ENCODE data around the gene DBN1.
A peak's percentile ranks its signal among the peaks of the same experiment; 100 is the strongest.

Gene DBN1

DNA sequence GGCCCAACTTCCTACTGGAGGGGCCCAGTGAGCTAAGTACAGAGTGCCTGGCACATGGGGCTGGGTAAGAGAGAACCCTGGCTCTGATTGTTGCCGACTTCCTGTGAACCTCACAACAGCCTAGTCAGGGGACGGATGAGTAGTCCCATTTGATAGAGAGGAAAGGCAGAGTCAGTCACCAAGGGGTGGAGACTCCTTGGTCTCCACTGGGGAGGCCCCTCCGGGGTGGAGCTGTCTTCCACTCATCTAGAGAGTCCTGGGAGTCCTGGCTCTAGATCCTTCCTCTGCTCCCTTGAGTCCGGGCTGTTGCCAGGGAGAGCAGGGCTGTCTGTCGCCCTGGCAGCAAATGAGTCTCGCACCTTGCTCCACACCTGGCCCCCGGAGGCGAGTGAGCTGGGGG is 39.0 kb downstream of the DBN1 start:
- peak in 1 of 2 donors; percentile 23 for DNase-seq (ENCODE audit: low read depth in 2 of 2)
- TF ChIP-seq, protein P1, sequence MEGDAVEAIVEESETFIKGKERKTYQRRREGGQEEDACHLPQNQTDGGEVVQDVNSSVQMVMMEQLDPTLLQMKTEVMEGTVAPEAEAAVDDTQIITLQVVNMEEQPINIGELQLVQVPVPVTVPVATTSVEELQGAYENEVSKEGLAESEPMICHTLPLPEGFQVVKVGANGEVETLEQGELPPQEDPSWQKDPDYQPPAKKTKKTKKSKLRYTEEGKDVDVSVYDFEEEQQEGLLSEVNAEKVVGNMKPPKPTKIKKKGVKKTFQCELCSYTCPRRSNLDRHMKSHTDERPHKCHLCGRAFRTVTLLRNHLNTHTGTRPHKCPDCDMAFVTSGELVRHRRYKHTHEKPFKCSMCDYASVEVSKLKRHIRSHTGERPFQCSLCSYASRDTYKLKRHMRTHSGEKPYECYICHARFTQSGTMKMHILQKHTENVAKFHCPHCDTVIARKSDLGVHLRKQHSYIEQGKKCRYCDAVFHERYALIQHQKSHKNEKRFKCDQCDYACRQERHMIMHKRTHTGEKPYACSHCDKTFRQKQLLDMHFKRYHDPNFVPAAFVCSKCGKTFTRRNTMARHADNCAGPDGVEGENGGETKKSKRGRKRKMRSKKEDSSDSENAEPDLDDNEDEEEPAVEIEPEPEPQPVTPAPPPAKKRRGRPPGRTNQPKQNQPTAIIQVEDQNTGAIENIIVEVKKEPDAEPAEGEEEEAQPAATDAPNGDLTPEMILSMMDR (IDR thresholded peaks at IDR 0.05; ENCODE audit: low read depth, low read length) = no peak
- no peak overlapping the region for H3K4me3 ChIP-seq (replicated peaks in 1 of 2; ENCODE audit: low read depth in 2 of 2, low read length in 2 of 2)

DNA sequence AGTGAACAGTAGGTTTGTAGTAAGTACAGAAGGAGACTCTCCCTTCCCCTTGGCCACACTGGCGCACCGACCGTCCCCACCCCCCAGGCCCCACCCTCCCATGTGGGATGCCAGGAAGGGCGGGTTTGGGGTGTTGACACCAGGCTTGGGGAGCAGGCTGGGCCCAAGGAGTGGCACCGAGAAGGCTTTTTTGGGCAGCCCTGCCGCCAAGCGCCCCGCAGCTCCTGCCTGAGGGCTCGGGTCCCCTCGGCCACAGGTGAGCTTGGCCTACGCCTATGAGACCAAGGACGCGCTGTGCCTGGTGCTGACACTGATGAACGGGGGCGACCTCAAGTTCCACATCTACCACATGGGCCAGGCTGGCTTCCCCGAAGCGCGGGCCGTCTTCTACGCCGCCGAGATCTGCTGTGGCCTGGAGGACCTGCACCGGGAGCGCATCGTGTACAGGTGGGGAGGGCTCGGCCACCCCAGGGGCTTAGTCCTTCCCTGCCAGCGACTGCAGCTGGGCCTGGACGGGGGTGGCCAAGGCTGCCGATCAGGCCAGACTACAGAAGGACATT is 39.7 kb downstream of the DBN1 start:
- no peak overlapping the region for H3K4me3 ChIP-seq (replicated peaks in 1 of 2; ENCODE audit: low read depth in 2 of 2, low read length in 2 of 2)
- DNase-seq (ENCODE audit: low read depth in 2 of 2) = no peak
- TF ChIP-seq, protein P1 (IDR thresholded peaks at IDR 0.05; ENCODE audit: low read depth, low read length) = no peak

DNA sequence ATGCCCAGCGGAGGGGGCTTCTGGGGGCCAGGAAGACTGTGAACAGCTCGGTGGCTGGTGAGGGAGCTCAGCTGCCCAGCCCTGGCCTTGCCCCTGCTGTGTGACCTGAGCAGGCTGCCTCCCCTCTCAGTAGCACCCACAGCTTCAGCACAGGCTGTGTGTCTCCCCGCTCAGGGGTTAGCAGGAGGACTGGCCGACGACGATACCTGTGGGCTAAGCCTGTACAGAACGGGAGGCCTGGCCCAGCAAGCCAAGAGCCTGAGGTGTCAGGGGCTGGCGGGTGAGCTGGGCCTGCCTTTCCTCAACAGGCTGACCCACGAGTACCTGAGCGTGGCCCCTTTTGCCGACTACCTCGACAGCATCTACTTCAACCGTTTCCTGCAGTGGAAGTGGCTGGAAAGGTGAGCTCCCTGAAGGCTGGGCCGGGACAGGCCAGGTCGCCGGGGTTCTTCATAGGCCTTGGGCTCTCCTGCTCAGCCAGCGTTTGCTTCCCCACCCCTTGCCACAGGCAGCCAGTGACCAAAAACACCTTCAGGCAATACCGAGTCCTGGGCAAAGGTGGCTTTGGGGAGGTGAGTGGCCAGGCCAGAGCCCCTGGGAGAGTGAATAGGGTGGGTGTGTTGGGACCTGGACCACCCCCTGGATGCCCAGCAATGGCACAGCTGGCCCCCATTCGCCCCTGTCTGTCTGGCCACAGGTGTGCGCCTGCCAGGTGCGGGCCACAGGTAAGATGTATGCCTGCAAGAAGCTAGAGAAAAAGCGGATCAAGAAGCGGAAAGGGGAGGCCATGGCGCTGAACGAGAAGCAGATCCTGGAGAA is 40.4 kb downstream of the DBN1 start:
- H3K4me3 ChIP-seq (replicated peaks in 1 of 2; ENCODE audit: low read depth in 2 of 2, low read length in 2 of 2) = no peak overlapping the region
- TF ChIP-seq, protein P1 (IDR thresholded peaks at IDR 0.05; ENCODE audit: low read depth, low read length) = no peak
- no peak for DNase-seq (ENCODE audit: low read depth in 2 of 2)

DNA sequence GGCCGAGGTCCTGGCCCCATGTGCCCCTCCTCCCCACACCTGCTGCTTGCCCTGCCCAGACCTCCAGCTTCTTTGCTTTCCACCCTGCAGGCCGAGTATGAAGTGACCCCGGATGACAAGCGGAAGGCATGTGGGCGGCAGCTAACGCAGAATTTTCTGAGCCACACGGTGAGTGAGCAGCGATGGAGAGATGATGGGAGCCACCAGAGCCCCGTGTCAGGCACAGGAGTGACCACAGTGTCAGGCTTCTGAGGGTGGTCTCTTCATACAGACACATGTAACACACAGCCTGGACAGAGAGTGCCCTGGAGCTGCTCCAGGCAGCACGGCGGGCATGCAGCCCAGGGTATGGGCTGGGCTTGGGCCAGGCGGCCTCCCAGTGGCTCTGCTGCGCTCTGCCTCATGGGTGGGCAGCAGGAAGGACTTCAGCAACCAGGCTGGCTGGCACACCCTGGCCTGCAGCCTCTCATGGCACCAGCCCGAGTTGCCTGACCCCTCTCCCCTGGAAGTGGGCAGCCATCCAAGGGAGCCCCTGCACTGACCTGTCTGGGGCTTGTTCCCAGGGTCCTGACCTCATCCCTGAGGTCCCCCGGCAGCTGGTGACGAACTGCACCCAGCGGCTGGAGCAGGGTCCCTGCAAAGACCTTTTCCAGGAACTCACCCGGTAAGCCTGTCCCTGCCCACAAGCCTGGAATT is 41.1 kb downstream of the DBN1 start:
- DNase-seq (ENCODE audit: low read depth in 2 of 2) = no peak
- TF ChIP-seq, protein P1 (IDR thresholded peaks at IDR 0.05; ENCODE audit: low read depth, low read length) = no peak
- no peak overlapping the region for H3K4me3 ChIP-seq (replicated peaks in 1 of 2; ENCODE audit: low read depth in 2 of 2, low read length in 2 of 2)

DNA sequence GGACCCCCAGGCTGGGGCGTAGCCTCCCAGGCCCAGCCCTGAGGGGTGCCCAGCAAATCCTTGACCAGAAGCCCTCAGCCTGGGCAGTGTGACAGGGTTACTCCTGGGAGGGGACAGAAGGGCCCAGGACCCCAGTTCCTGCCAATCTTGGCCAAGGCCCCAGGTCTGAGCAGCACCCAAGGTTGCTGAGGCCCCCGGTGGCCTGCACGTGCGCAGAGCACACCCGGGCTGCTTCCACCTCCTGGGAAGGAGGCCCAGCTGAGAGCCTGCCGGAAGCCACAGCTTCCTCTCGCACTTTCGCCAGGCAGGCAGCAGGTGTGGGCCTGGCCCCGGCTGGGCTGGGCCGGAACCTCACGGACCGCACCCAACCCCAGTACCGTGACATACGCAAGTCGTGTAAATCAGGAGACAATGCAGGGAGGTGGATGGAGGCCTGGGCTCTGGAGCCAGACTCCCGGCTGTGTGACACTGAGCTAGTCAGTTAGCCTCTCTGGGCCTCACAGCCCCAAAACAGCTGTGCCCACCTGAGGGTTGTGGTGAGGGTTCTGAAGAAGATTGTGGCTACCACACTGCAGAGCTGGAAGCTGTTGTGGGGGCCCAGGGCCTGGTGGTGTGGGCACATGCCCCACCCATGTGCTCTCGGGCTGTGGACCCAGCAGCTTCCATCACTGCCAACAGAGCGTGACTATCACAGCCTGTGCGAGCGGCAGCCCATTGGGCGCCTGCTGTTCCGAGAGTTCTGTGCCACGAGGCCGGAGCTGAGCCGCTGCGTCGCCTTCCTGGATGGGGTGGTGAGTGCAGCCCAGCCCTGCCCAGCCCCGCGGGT is 41.9 kb downstream of the DBN1 start:
- TF ChIP-seq, protein P1 (IDR thresholded peaks at IDR 0.05; ENCODE audit: low read depth, low read length) = no peak
- DNase-seq (ENCODE audit: low read depth in 2 of 2) = no peak
- no peak overlapping the region for H3K4me3 ChIP-seq (replicated peaks in 1 of 2; ENCODE audit: low read depth in 2 of 2, low read length in 2 of 2)

DNA sequence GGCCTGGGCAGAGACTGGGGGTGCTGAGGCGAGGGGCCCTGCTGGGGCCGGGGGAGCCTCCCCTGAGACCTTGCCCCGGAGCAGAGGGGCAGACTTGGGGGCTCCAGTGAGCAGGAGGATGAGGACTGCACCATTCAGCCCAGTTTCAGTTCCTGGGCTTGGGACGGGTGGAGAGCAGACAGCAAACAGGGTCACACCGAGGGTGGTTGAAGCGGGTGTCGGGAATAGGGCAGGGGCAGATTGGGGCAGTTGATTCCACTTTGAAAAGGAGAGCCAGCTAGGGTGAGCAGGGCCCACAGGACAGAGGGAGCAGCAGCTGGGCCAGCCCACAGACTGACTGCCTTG is 42.5 kb downstream of the DBN1 start:
- DNase-seq (ENCODE audit: low read depth in 2 of 2) = no peak
- H3K4me3 ChIP-seq (replicated peaks in 1 of 2; ENCODE audit: low read depth in 2 of 2, low read length in 2 of 2) = no peak overlapping the region
- TF ChIP-seq, protein P1 (IDR thresholded peaks at IDR 0.05; ENCODE audit: low read depth, low read length) = no peak
